ENCODE results near the gene TMEM220.
A peak's percentile ranks its signal among the peaks of the same experiment; 100 is the strongest.

DNA sequence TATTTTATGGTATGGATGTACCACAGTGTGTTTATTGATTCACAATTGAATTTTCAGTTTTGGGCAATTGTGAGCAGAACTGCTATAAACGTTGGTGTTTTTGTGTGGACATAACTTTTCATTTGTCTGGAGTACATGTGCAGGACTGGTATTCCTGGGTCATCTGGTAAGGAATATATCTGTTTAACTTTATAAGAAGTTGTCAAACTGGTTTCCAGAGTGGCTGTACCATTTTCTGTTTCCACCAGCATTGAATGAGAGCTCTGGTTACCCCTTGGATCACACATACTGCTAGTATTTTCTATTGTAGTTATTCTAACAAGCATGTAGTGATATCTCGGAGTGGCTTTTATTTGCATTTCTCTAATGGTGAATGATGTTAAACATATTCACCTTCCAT is 49.8 kb upstream of the TMEM220 start:
- peak in 1 of 3 donors; percentile 8 for TF ChIP-seq POLR2AphosphoS5 (IDR thresholded peaks at IDR 0.05)
- TF ChIP-seq CTCF (IDR thresholded peaks at IDR 0.05), result no peak
- TF ChIP-seq POLR2A (IDR thresholded peaks at IDR 0.05), result no peak

Data from stomach (tissue), 4 donors.